Airway epithelial cell (primary cell): ENCODE results near the gene MAGEB5. TPM values are rescaled to one million over a fixed set of nuclear protein-coding genes. Genes with fewer than 3 reads are reported as not detected.

Source experiments
- total RNA-seq: library from RNA; depleted of rRNA; stranded (reverse); fragments of >200 nt; gene quantifications from 2 replicates; pipeline ENCODE4 v1.2.3, GENCODE V29; 2015

The MAGEB5 gene
- not detected in 2 replicates for total RNA-seq

GRCh38 chrX:26215869-26216268 lies at the start of gene MAGEB5:
MAGEB5 (plus strand) TSS chrX:26216169; CDS start chrX:26217302, 1,133 bp downstream.

GRCh38 chrX:26192204-26192603 lies 23.8 kb upstream of the MAGEB5 start, which contains the start of gene MAGEB6:
MAGEB6 (plus strand) TSS chrX:26192440; CDS start chrX:26193847, 1,407 bp downstream.

Other genes starting within 250 kb of the MAGEB5 start
- not detected in 2 replicates for gene MAGEB18, start 77.8 kb upstream of the MAGEB5 start, total RNA-seq
- not detected in 2 replicates for gene MAGEB6B, start 55.6 kb upstream of the MAGEB5 start, total RNA-seq
- gene MAGEB6, start 23.7 kb upstream of the MAGEB5 start, total RNA-seq = not detected in 2 replicates